Retina (tissue), 1 donor: ENCODE results near the gene RABGAP1.
"Not testable (repeated sequence)": the region's sequence is repeated elsewhere in the genome, so short reads cannot be mapped to it uniquely, and the experiment has no call there.

Experiments
- DNase-seq: peaks from one replicate; pipeline ENCODE4 v3.0.0-alpha.2; 2016

Gene RABGAP1

GRCh38 chr9:122940749-122941581, at the start of gene RABGAP1:
TSS of gene RABGAP1 (plus strand) at chr9:122941020. CDS start at chr9:122957060, 16,040 bp downstream.
- DNase-seq, result peak; percentile 95

- DNase-seq, result no peak
Observed at GRCh38 chr9:122897969-122898368, 42.9 kb upstream of the RABGAP1 start.

- DNase-seq, result no peak
Observed at GRCh38 chr9:122900791-122901190, 40.0 kb upstream of the RABGAP1 start.

- DNase-seq, result peak; percentile 90
Observed at GRCh38 chr9:122904466-122904822, 36.4 kb upstream of the RABGAP1 start.

DNA sequence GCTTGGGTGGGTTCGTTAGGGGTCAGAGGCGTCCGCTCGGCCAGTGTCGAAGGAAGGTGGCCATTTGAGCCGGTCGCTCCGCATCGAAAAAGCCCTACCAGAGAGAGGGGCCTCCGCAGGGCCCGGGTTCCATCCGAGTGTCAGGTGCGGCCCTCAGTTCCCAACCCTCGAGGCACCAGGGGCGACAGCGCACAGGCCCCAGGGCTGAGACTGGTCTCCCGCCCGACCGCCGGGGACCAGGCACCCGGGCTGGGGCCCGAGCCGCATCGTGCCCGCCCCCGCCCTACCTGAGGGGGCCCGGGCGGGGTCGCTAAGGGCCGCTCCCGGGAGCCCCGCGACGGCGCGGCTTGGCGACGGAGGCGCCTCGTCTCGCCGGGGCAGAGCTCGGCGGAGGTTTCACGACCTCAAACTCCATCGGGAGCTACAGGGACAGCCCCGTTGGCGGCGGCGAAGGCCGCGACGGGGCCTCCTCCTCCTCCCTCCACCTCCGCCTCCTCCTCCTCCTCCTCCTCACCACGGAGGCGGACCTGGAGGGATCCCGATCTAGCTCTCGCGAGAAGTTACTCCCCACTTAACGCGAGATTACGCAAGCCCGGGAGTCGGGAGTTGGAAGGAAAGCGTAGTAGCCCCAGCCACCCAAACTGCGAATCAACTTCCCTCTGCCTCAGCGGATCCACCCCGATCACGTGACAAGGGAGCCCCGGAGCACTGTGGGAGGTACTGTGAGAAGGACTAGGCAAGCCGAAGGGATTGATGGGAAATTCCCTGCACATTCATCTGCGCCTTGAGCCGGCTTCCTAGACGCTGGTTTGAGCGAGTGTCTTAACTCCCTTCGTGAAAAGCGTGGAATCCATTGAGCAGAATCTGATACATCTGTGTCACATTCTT, 35.8 kb upstream of the RABGAP1 start, which contains the start of gene RC3H2:
Gene RC3H2 (minus strand): TSS at position 537 of the 888 bp plus-strand sequence. CDS start 7,850 bp downstream, outside the sequence.
- DNase-seq, result peak; percentile 97

GRCh38 chr9:122906122-122906521, 34.7 kb upstream of the RABGAP1 start:
- DNase-seq, result not testable (repeated sequence)

GRCh38 chr9:122912671-122912963, 28.2 kb upstream of the RABGAP1 start:
- DNase-seq, result no peak

- peak; percentile 90 for DNase-seq
Observed at GRCh38 chr9:122912964-122913673, 27.7 kb upstream of the RABGAP1 start, which contains the start of gene ZBTB6. TSS of gene ZBTB6 (minus strand) at chr9:122913323. CDS start at chr9:122912072, 1,251 bp downstream.

GRCh38 chr9:122918310-122918709, 22.5 kb upstream of the RABGAP1 start:
- DNase-seq, result no peak

- DNase-seq, result no peak
Observed at GRCh38 chr9:122922713-122923112, 18.1 kb upstream of the RABGAP1 start.

DNA sequence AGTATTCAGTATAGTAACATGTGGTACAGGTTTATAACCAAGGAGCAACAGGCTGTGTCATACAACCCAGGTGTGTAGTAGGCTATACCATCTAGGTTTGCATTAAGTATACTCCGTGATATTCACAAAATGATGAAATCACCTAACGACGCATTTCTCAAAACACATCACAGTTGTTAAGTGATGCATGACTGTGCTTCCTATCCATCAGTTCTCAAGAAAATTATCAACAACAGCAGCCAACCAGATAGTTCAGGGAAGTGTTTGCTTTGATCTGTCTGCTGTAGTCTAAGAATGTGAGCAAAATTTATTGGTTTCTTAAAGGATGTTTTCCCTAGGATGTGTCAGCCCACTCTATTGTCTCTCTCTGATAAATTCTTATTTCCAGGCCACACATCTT, 16.9 kb upstream of the RABGAP1 start:
- DNase-seq, result no peak

DNA sequence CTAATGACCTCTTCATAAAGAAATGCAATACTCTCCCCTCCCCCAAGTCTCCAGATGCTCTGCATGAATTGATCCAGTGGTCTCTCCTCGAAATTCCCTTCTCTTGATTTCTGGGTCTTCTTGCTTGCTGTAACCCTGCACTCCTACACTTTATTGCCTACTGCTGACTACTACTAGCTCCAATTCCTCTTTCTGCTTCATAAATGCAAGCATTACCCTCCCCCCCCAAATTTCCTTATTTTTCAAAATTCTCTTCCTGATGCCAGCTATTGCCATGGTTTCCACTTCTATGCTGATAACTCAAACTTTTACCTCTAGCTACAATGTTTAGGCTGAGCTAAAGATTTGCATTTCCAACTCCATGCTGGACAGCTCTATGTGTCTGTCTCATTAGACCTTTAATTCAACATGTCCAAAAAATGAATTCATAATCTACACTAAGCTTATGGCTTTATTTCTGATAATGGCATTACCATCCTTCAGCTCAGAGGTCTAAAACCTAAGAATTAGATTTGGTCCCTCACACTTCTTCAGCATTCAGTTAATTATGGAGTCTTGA, 10.9 kb upstream of the RABGAP1 start:
- DNase-seq, result no peak

DNA sequence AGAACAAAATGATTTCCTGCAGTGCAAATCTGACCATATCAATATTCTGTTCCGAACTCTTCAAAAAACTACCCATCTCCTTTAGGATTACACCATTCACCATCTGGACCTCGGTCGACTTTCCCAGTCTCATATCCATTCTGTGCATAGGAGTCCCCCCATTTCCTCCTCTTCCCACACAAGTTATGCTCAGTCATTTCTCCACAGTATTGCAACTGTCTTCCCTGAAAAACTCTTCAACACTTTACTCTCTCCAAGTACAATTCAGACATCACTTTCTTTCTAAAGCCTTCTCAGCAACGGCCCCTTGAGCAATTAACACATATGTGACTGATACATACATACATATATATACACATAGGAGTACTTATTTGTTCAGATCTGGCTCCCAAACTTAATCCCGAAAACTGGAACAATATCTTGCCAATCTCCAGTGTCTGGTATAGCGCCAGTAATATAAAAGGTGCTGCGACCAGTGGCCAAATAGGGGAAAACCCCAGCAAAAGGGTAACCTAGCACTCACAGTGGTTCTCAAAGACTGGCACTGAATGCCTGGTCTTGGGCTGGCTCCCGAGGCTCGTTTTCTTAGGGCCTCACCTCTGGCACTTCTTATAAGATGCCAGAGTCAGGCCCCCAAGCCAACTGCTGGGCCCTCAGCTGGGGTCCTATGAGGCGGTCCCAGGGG, 10.1 kb upstream of the RABGAP1 start:
- DNase-seq, result no peak

DNA sequence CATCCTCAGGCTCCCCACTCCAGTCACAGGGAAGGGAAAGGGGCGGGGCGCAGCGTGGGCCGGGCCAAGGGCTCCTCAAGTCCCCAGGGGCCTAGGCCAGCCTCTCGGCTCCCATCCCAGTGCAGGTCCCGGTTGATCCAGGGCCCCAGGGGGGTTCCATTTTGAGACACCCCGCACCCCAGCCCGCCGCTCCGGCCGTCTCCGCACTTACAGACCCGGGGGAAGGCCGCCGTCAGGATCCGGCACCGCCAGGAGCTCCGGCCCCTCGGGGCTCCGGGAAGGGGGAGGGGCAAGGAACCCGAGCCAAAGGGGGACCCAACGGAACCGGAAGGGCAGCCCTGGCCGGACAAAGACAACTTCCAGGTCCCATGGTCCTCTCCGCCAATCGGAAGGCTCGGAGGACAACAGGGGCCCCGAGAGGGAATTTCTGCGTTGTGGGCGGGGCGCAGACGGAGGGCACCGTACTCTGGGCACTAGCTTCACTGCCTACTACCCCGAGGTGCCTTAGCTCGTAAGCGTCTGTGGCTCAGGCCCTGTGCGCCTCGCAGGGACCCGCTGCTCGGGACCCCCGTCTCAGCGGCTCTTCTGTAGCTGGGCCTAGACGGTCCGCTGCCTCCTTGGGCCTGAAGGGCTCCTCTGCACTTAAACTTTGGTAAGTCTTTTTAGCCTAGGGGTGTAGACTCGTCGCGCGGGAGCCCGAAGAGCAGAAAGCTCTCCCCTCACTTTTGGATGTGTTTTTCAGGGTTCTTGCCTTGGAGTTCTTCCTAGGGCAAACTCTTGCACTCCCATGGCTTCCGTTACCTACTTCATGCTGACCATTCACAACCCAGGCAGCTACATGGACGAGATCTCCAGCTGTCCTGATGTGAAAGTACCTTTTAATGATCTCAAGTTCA, 9.3 kb upstream of the RABGAP1 start, which contains the start of gene ZBTB26:
Gene ZBTB26 (minus strand): TSS at position 287 of the 896 bp plus-strand sequence. CDS start 11,578 bp downstream, outside the sequence.
- DNase-seq, result peak; percentile 95

GRCh38 chr9:122936464-122936863, 4.4 kb upstream of the RABGAP1 start:
- DNase-seq, result no peak

- DNase-seq, result no peak
Observed at GRCh38 chr9:122936883-122937282, 3.9 kb upstream of the RABGAP1 start.

GRCh38 chr9:122939601-122940000, 1.2 kb upstream of the RABGAP1 start:
- no peak for DNase-seq

- DNase-seq, result no peak
Observed at GRCh38 chr9:122940454-122940748, 419 bp upstream of the RABGAP1 start.

GRCh38 chr9:122941582-122942234, 888 bp downstream of the RABGAP1 start:
- DNase-seq, result no peak
